Neural crest cell (in vitro differentiated cells): Measurements from ENCODE around the gene P3R3URF. TPM values are rescaled to one million over a fixed set of nuclear protein-coding genes. Genes with fewer than 3 reads are reported as not detected.
"Not testable (repeated sequence)": the region's sequence is repeated elsewhere in the genome, so short reads cannot be mapped to it uniquely, and the experiment has no call there.

Experiments
- DNase-seq: peaks from one replicate; pipeline ENCODE4 v3.0.0; 2021; ENCODE audit warnings: low read depth, mixed read lengths, low spot score
- H3K27ac Mint-ChIP-seq: one replicate; pipeline ENCODE4 v1.8.0; 2021; ENCODE audit warnings: mild to moderate bottlenecking, mixed read lengths; ENCODE audit not compliant: unreplicated experiment
- H3K27me3 Mint-ChIP-seq: 2 replicates; pipeline ENCODE4 v1.8.0; 2021; ENCODE audit warnings: low read depth, mild to moderate bottlenecking, mixed read lengths
- H3K36me3 Mint-ChIP-seq: 2 replicates; pipeline ENCODE4 v1.8.0; 2021; ENCODE audit warnings: low read depth, mild to moderate bottlenecking, mixed read lengths
- H3K4me1 Mint-ChIP-seq: 2 replicates; pipeline ENCODE4 v1.8.0; 2021; ENCODE audit warnings: mixed read lengths
- H3K4me3 Mint-ChIP-seq: one replicate; pipeline ENCODE4 v1.8.0; 2021; ENCODE audit warnings: mild to moderate bottlenecking, mixed read lengths
- H3K9me3 Mint-ChIP-seq: 2 replicates; pipeline ENCODE4 v1.8.0; 2021; ENCODE audit warnings: mixed read lengths
- long read RNA-seq: library from polyadenylated mRNA; unstranded; transcript quantifications from one replicate; pipeline ENCODE4 v2.0.0, GENCODE V29; 2020
- total RNA-seq: library from RNA; stranded (reverse); gene quantifications from 2 replicates; pipeline ENCODE4 v1.2.1, GENCODE V29; 2021
- TF ChIP-seq, protein P1 (sequence below): fragments of 200-600 bp; sonication (generic); conservative IDR thresholded peaks from 2 replicates; pipeline ENCODE4 v1.5.0; 2021; ENCODE audit warnings: antibody characterized with exemption, mild to moderate bottlenecking

The P3R3URF gene
- not detected in 2 replicates for total RNA-seq
- long read RNA-seq: 0 reads

DNA sequence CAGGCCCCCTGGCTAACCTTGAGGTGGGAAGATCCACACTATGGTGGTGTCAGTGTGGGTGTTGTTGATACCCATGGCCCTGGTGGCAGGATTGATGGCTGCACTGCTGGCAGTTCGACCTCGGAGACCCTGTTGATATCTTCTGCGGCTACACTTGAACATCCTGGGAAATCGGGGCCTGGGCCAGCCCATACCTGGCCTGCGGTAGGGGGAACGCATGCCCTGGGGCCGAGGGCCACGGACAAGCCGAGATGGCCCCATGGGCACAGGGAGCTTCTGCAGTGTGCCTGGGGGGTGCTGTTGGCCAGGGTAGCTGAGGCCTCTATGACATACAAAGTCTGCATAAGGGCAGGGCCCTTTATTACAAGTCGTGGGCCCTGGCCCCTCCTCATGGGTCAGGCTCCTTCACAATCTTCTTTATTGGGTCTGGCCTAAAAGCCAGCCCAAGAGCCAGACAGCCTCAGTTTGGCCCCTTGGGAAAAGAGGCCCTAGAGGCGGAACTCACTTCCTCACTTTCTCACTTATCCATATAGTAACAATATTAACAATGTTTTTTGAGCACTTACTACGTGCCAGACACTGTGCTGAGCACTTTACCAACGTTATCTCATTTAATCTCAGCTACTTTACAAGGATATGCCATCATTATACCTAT lies at the start of gene P3R3URF:
Gene P3R3URF, minus strand, starts transcription at position 278 of the 655 bp plus-strand sequence. Its CDS starts 17 bp downstream, at position 261.
- TF ChIP-seq, protein P1, sequence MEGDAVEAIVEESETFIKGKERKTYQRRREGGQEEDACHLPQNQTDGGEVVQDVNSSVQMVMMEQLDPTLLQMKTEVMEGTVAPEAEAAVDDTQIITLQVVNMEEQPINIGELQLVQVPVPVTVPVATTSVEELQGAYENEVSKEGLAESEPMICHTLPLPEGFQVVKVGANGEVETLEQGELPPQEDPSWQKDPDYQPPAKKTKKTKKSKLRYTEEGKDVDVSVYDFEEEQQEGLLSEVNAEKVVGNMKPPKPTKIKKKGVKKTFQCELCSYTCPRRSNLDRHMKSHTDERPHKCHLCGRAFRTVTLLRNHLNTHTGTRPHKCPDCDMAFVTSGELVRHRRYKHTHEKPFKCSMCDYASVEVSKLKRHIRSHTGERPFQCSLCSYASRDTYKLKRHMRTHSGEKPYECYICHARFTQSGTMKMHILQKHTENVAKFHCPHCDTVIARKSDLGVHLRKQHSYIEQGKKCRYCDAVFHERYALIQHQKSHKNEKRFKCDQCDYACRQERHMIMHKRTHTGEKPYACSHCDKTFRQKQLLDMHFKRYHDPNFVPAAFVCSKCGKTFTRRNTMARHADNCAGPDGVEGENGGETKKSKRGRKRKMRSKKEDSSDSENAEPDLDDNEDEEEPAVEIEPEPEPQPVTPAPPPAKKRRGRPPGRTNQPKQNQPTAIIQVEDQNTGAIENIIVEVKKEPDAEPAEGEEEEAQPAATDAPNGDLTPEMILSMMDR: no peak
- Mint-ChIP-seq H3K27ac (no peak within 1 kb of the TSS), H3K4me1 (peaks cover 3% of the 10 kb centered on the region), H3K27me3 (no peaks in the 10 kb centered on the region), H3K9me3 (no peaks in the 10 kb centered on the region), H3K4me3 (no peak within 1 kb of the TSS), H3K36me3 (no peaks in the 10 kb centered on the region)
- DNase-seq: no peak

GRCh38 chr1:46224966-46225365 lies 48.7 kb upstream of the P3R3URF start:
- no peak for DNase-seq
- H3K36me3 Mint-ChIP-seq: no peaks in the 10 kb centered on the region
- no peak overlapping the region for H3K4me3 Mint-ChIP-seq
- peaks cover 55% of the 10 kb centered on the region for H3K4me1 Mint-ChIP-seq
- TF ChIP-seq, protein P1: no peak
- H3K27me3 Mint-ChIP-seq: no peaks in the 10 kb centered on the region
- peak overlapping the region; percentile 50 for H3K27ac Mint-ChIP-seq
- H3K9me3 Mint-ChIP-seq: no peaks in the 10 kb centered on the region

DNA sequence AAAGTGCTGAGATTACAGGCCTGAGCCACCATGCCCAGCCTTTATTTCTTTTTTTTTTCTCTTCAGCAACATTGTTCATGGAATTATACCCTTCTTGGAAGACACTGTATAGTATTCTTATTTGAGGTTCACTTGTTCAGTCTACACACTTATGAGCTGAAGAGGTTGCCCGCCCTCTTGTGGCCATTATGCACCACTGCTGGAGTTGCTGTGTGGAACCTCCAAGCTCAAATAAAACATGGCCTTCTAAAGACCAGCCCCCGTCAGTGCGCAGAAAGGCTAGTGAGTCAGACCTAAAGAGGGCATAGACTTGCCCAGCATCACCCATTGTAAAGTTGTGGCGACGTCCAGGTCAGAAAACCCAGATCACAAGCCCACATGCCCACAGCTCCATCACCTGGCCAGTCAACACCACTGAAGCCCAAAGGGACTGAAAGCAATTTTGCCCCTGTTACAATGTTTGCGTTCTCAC lies 47.2 kb upstream of the P3R3URF start:
- Mint-ChIP-seq H3K36me3 (no peaks in the 10 kb centered on the region), H3K27me3 (no peaks in the 10 kb centered on the region), H3K9me3 (no peaks in the 10 kb centered on the region), H3K4me3 (peak overlapping the region; percentile 36), H3K4me1 (peaks cover 55% of the 10 kb centered on the region), H3K27ac (peak overlapping the region; percentile 14)
- TF ChIP-seq, protein P1: peak; percentile 95
- DNase-seq: peak; percentile 61

DNA sequence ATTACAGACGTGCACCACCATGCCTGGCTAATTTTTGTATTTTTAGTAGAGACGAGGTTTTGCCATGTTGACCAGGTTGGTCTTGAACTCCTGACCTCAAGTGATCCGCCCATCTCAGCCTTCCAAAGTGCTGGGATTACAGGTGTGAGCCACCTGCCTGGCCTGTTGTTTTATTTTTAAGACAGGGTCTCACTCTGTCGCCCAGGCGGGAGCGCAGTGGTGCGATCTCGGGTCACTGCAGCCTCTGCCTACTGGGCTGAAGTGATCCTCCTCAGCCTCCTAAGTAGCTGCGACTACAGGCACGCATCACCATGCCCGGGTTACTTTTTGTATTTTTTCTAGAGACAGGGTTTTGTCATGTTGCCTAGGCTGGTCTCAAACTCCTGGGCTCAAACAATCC lies 46.8 kb upstream of the P3R3URF start:
- not testable (repeated sequence) for H3K27me3 Mint-ChIP-seq, H3K27ac Mint-ChIP-seq, DNase-seq, H3K9me3 Mint-ChIP-seq, H3K36me3 Mint-ChIP-seq
- Mint-ChIP-seq H3K4me1 (peaks cover 55% of the 10 kb centered on the region), H3K4me3 (peak overlapping the region; percentile 36)

GRCh38 chr1:46221749-46222148 lies 45.5 kb upstream of the P3R3URF start:
- DNase-seq: peak; percentile 71
- peaks cover 2% of the 10 kb centered on the region for H3K36me3 Mint-ChIP-seq
- no peaks in the 10 kb centered on the region for H3K9me3 Mint-ChIP-seq
- H3K27ac Mint-ChIP-seq: peak overlapping the region; percentile 64
- H3K27me3 Mint-ChIP-seq: no peaks in the 10 kb centered on the region
- peaks cover 55% of the 10 kb centered on the region for H3K4me1 Mint-ChIP-seq
- TF ChIP-seq, protein P1: no peak
- peak overlapping the region; percentile 73 for H3K4me3 Mint-ChIP-seq

GRCh38 chr1:46220808-46221207 lies 44.5 kb upstream of the P3R3URF start:
- Mint-ChIP-seq H3K36me3 (peaks cover 4% of the 10 kb centered on the region), H3K27ac (peak overlapping the region; percentile 64), H3K4me3 (no peak overlapping the region), H3K27me3 (no peaks in the 10 kb centered on the region), H3K9me3 (no peaks in the 10 kb centered on the region), H3K4me1 (peaks cover 55% of the 10 kb centered on the region)
- TF ChIP-seq, protein P1: no peak
- DNase-seq: no peak
